Upper lobe of right lung (tissue), 1 donor: ENCODE measurements around the gene PFDN6. TPM values are rescaled to one million over a fixed set of nuclear protein-coding genes. Genes with fewer than 3 reads are reported as not detected.
"Not testable (repeated sequence)": the region's sequence is repeated elsewhere in the genome, so short reads cannot be mapped to it uniquely, and the experiment has no call there.

Experiments used
- ATAC-seq: fragments of 200-7000 bp; cut with Tn5 transposase; one replicate; pipeline ENCODE4 v1.9.1; 2020; ENCODE audit warnings: mild to moderate bottlenecking, moderate library complexity
- DNase-seq: peaks from one replicate; pipeline ENCODE4 v3.0.0-alpha.2; 2020
- H3K27ac ChIP-seq: fragments of 200-600 bp; one replicate; pipeline ENCODE4 v1.8.0; 2022
- H3K27me3 ChIP-seq: fragments of 200-600 bp; one replicate; pipeline ENCODE4 v1.8.0; 2022; ENCODE audit warnings: mild to moderate bottlenecking
- H3K36me3 ChIP-seq: fragments of 200-600 bp; one replicate; pipeline ENCODE4 v1.8.0; 2022
- H3K4me1 ChIP-seq: fragments of 200-600 bp; one replicate; pipeline ENCODE4 v1.8.0; 2022
- H3K4me3 ChIP-seq: fragments of 200-600 bp; one replicate; pipeline ENCODE4 v1.8.0; 2022; ENCODE audit warnings: mild to moderate bottlenecking
- H3K9me3 ChIP-seq: fragments of 200-600 bp; one replicate; pipeline ENCODE4 v1.8.0; 2022
- CTCF ChIP-seq: fragments of 200-600 bp; IDR thresholded peaks from one replicate; pipeline ENCODE4 v1.8.0; 2022; ENCODE audit warnings: antibody characterized with exemption
- intact Hi-C: fragments of 100-400 bp; cut with DNase I; formaldehyde crosslinking; loops from one replicate; pipeline ENCODE4 v1.11.0; 2022
- total RNA-seq: library from RNA; stranded (reverse); fragmentation: NEBNext Ultra II Directional; extraction: Animal tissue kit (Norgen Biotek cat#: 25700); gene quantifications from one replicate; pipeline ENCODE4 v1.2.1, GENCODE V29; 2021
- donor health status: DM: no; HTN: yes; CAD: no; lungs with severe emphysema.

PFDN6 gene
- total RNA-seq, 1 donor from 2014 or later, result 39.3 TPM

GRCh38 chr6:33272275-33273128 lies 16.9 kb upstream of the PFDN6 start:
- H3K4me1 ChIP-seq, result peaks cover 54% of the 10 kb centered on the region
- H3K36me3 ChIP-seq, result peaks cover 55% of the 10 kb centered on the region
- H3K9me3 ChIP-seq, result no peaks in the 10 kb centered on the region
- ATAC-seq (peak; percentile 6), DNase-seq (no peak)
- H3K27ac ChIP-seq, result peak overlapping the region; percentile 93
- TF ChIP-seq CTCF, result no peak
- peak overlapping the region; percentile 75 for H3K4me3 ChIP-seq
- no peaks in the 10 kb centered on the region for H3K27me3 ChIP-seq
- intact Hi-C loops, result no loop called here

DNA sequence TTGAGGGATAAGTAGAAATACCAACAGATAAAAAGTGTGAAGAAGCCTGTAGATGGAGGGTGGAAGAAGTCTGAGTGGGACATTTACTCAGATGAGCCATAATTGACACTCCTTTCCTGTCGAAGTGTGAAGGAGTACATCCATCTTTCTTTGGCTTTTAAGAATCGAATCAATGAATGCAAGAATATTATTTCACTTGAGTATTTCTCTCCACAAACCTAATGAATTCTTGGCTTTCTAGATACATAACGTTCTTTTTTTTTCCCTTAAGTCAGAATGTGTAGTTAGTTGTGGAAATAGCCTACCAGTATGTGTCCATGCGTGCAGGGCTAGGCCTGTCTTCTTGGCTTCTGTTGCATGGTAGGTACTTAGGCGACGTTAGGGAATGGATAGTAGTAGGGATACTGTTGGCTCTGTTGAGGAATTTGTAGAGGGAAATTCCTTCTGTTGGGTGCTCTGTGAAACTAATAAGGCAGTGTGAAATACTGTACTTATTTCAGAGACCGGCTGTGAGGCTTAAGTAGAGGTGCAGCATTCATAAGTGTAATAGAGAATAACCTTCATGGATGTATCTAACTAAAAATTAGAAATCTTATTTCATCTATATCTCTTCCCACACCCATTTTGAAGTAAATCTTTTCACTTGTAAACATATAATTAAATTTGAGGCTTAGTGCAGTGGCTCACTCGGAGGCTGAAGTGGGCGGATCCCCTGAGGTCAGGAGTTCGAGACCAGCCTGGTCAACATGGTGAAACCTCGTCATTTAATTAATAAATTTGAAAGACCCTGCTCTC lies 16.1 kb upstream of the PFDN6 start:
- Histone ChIP-seq H3K9me3 (no peaks in the 10 kb centered on the region), H3K27me3 (no peaks in the 10 kb centered on the region), H3K36me3 (peaks cover 47% of the 10 kb centered on the region), H3K4me1 (peaks cover 62% of the 10 kb centered on the region), H3K27ac (peak overlapping the region; percentile 93), H3K4me3 (peak overlapping the region; percentile 75)
- TF ChIP-seq CTCF, result no peak
- ATAC-seq, result no peak
- intact Hi-C loops, result no loop called here
- DNase-seq, result no peak

DNA sequence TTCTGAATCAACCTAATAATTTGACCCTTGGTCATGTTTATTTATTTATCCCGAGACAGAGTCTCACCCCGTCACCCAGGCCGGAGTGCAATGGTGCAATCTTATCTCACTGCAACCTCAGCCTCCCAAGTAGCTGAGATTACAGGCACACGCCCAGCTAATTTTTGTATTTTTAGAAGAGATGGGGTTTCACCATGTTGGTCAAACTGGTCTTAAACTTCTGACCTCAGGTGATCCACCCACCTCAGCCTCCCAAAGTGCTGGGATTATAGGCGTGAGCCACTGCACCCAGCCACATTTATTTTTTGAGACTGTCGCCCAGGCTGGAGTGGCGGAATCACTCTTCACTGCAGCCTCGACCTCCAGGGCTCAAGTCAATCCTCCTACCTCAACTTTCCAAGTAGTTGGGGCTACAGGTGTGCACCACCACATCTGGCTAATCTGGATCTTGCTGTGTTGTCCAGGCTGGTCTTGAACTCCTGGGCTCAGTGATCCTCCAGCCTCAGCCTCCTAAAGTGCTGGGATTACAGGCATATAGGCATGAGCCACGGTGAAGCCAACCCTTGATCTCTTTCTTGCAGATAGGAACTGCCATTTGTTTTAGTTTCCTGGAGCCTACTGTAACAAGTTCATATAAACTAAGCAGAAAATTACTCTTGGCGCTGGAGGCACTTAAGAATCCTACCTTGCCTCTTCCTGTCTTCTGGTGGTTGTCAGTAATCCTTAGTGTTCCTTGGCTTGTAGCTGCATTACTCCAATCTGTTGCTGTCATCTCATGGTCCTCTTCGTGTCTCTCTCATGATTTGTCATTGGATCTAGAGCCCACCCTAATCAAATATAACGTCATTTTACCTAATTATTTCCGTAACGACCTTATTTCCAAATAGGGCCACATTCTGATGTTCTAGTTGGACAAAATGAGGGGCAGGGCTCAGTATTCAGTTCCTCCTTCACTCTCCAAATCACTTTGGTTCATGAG lies 15.2 kb upstream of the PFDN6 start:
- ATAC-seq (no peak), DNase-seq (no peak)
- Histone ChIP-seq H3K4me1 (peaks cover 62% of the 10 kb centered on the region), H3K36me3 (peaks cover 41% of the 10 kb centered on the region), H3K27ac (no peak overlapping the region), H3K27me3 (no peaks in the 10 kb centered on the region), H3K9me3 (no peaks in the 10 kb centered on the region), H3K4me3 (no peak overlapping the region)
- TF ChIP-seq CTCF, result no peak
- intact Hi-C loops, result no loop called here

- Histone ChIP-seq H3K4me1 (peaks cover 53% of the 10 kb centered on the region), H3K27ac (peak overlapping the region; percentile 93), H3K36me3 (peaks cover 51% of the 10 kb centered on the region), H3K4me3 (peak overlapping the region; percentile 80)
- intact Hi-C loops, H3K9me3 ChIP-seq, H3K27me3 ChIP-seq, ATAC-seq, DNase-seq: not testable (repeated sequence)
These were observed 13.4 kb upstream of the PFDN6 start for GRCh38 chr6:33275795-33276580.

DNA sequence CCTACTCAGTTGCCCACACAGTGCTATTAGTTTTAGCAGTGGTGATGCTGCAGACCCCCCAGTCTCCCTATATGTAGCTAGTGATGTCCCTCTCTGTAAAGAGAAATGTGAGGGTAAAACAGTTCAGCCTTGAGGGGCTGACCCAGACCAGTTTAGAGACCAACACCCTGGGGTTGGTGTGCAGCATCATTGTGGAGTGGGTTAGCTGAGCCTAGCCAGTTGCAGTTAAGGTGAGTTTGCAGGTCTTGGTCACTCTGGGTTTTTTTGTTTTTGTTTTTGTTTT lies 12.9 kb upstream of the PFDN6 start:
- peaks cover 52% of the 10 kb centered on the region for H3K4me1 ChIP-seq
- peaks cover 51% of the 10 kb centered on the region for H3K36me3 ChIP-seq
- DNase-seq (no peak), ATAC-seq (no peak)
- TF ChIP-seq CTCF, result no peak
- peak overlapping the region; percentile 93 for H3K27ac ChIP-seq
- intact Hi-C loops, result no loop called here
- H3K9me3 ChIP-seq, result no peaks in the 10 kb centered on the region
- H3K4me3 ChIP-seq, result peak overlapping the region; percentile 80
- H3K27me3 ChIP-seq, result no peaks in the 10 kb centered on the region
